IMR-90 (cell line): ENCODE results near the gene PABPN1. TPM values are rescaled to one million over a fixed set of nuclear protein-coding genes. Genes with fewer than 3 reads are reported as not detected.

Source experiments
- ATAC-seq: fragments of 200-7000 bp; cut with Tn5 transposase; 2 replicates; pipeline ENCODE4 v1.9.1; 2020; ENCODE audit warnings: low read depth, mild to moderate bottlenecking, moderate library complexity
- BruUV-seq: library from RNA; stranded (reverse); fragments of 400-500 nt; replicated peaks from 2 replicates; lab custom pipeline; 2021; lab: Mats Ljungman, UMichigan
- CTCF ChIA-PET: fragments of 300-600 bp; formaldehyde crosslinking; extraction: SDS; loops from one replicate; lab custom pipeline; 2021; ENCODE audit warnings: antibody characterized with exemption; lab: Yijun Ruan, JAX
- POLR2A ChIA-PET: fragments of 300-600 bp; sonication (Branson Sonifier 250); formaldehyde crosslinking; loops from one replicate; lab custom pipeline; 2022; ENCODE audit warnings: antibody characterized with exemption; ENCODE audit not compliant: unreplicated experiment; lab: Charles Lee
- DNase-seq: peaks from one replicate; pipeline ENCODE4 v3.0.0; 2013
- H2AFZ ChIP-seq: replicated peaks from 2 replicates; pipeline ENCODE3; 2013; ENCODE audit warnings: low read length, mild to moderate bottlenecking; ENCODE audit not compliant: poor library complexity
- H2AK5ac ChIP-seq: 2 replicates; pipeline ENCODE4 v1.6.1; 2013; ENCODE audit warnings: low read depth, low read length, inconsistent platforms
- H2AK9ac ChIP-seq: replicated peaks from 2 replicates; pipeline ENCODE3; 2013; ENCODE audit warnings: mild to moderate bottlenecking, low read depth, low read length, moderate library complexity; ENCODE audit not compliant: poor library complexity
- H2BK120ac ChIP-seq: 2 replicates; pipeline ENCODE4 v1.6.1; 2013; ENCODE audit warnings: low read depth, low read length, inconsistent platforms
- H2BK15ac ChIP-seq: 3 replicates; pipeline ENCODE4 v1.6.1; 2013; ENCODE audit warnings: low read depth, low read length, inconsistent platforms
- H2BK20ac ChIP-seq: 2 replicates; pipeline ENCODE4 v1.6.1; 2013; ENCODE audit warnings: low read depth, mild to moderate bottlenecking, inconsistent platforms, low read length, moderate library complexity
- H2BK5ac ChIP-seq: 2 replicates; pipeline ENCODE4 v1.6.1; 2013; ENCODE audit warnings: mild to moderate bottlenecking, low read depth, low read length, inconsistent platforms; ENCODE audit not compliant: poor library complexity, severe bottlenecking
- H3K14ac ChIP-seq: replicated peaks from 2 replicates; pipeline ENCODE4 v1.6.1; 2013; ENCODE audit warnings: low read depth, low read length, inconsistent platforms
- H3K18ac ChIP-seq: 2 replicates; pipeline ENCODE4 v1.6.1; 2013; ENCODE audit warnings: low read depth, low read length, control low read depth
- H3K23ac ChIP-seq: 2 replicates; pipeline ENCODE4 v1.6.1; 2013; ENCODE audit warnings: low read depth, low read length, inconsistent platforms
- H3K27ac ChIP-seq: 2 replicates; pipeline ENCODE4 v1.5.1; 2013; ENCODE audit warnings: mild to moderate bottlenecking, control low read depth, low read length; ENCODE audit not compliant: insufficient read depth
- H3K27me3 ChIP-seq: 2 replicates; pipeline ENCODE4 v1.6.1; 2013; ENCODE audit warnings: low read length; ENCODE audit not compliant: control insufficient read depth, insufficient read depth
- H3K36me3 ChIP-seq: 2 replicates; pipeline ENCODE4 v1.6.1; 2013; ENCODE audit warnings: low read length, mixed read lengths; ENCODE audit not compliant: control insufficient read depth, insufficient read depth
- H3K4ac ChIP-seq: 2 replicates; pipeline ENCODE4 v1.6.1; 2013; ENCODE audit warnings: low read depth, low read length, inconsistent platforms
- H3K4me1 ChIP-seq: 2 replicates; pipeline ENCODE4 v1.6.1; 2013; ENCODE audit warnings: low read length, mixed read lengths; ENCODE audit not compliant: control insufficient read depth, insufficient read depth
- H3K4me2 ChIP-seq: 2 replicates; pipeline ENCODE4 v1.6.1; 2013; ENCODE audit warnings: low read depth, mild to moderate bottlenecking, control low read depth, low read length, moderate library complexity
- H3K4me3 ChIP-seq: 2 replicates; pipeline ENCODE4 v1.5.1; 2013; ENCODE audit warnings: low read depth, mild to moderate bottlenecking, control low read depth, low read length, moderate library complexity; ENCODE audit not compliant: insufficient read depth
- H3K56ac ChIP-seq: 2 replicates; pipeline ENCODE4 v1.6.1; 2013; ENCODE audit warnings: low read length, inconsistent platforms; ENCODE audit not compliant: insufficient read depth; ENCODE audit errors: extremely low read depth
- H3K79me1 ChIP-seq, 2 experiments: 2 replicates each; pipeline ENCODE4 v1.6.1; 2013; ENCODE audit warnings: low read length in 2 of 2, inconsistent platforms in 1 of 2, low read depth in 1 of 2
- H3K9ac ChIP-seq: 2 replicates; pipeline ENCODE4 v1.6.1; 2013; ENCODE audit warnings: low read depth, low read length, control low read depth
- H3K9me1 ChIP-seq: 2 replicates; pipeline ENCODE4 v1.6.1; 2013; ENCODE audit warnings: low read length, inconsistent platforms; ENCODE audit not compliant: insufficient read depth
- H3K9me3 ChIP-seq: 2 replicates; pipeline ENCODE4 v1.6.1; 2013; ENCODE audit warnings: low read length; ENCODE audit not compliant: control insufficient read depth, insufficient read depth
- H4K20me1 ChIP-seq: 2 replicates; pipeline ENCODE4 v1.6.1; 2013; ENCODE audit warnings: low read length, inconsistent platforms; ENCODE audit not compliant: insufficient read depth
- H4K5ac ChIP-seq: 2 replicates; pipeline ENCODE4 v1.6.1; 2013; ENCODE audit warnings: mild to moderate bottlenecking, low read depth, low read length, control low read depth
- H4K8ac ChIP-seq, 2 experiments: 2 replicates each; pipeline ENCODE4 v1.6.1; 2013; ENCODE audit warnings: low read depth in 2 of 2, low read length in 2 of 2, control low read depth in 1 of 2, inconsistent platforms in 1 of 2
- H4K91ac ChIP-seq: 2 replicates; pipeline ENCODE4 v1.6.1; 2013; ENCODE audit warnings: low read depth, low read length, inconsistent platforms; ENCODE audit not compliant: insufficient read depth
- CEBPB ChIP-seq: IDR thresholded peaks from 2 replicates; pipeline ENCODE4 v1.6.1; 2012; ENCODE audit warnings: low read depth, low read length, improper control_type of control experiment
- RCOR1 ChIP-seq: IDR thresholded peaks from 2 replicates; pipeline ENCODE4 v1.6.1; 2012; ENCODE audit warnings: mild to moderate bottlenecking, low read length, improper control_type of control experiment; ENCODE audit not compliant: insufficient replicate concordance
- WGBS, 2 experiments: methylation state at CpG; one replicate each; pipeline versions ENCODE4 v1.1.5 to v1.1.7; 2013; ENCODE audit warnings: missing lambda C conversion rate in 2 of 2; ENCODE audit not compliant: insufficient read length in 1 of 2; ENCODE audit errors: extremely low coverage in 2 of 2; 5-methylcytosine and 5-hydroxymethylcytosine counted together
- dilution Hi-C: fragments of 300-500 bp; cut with HindIII; formaldehyde crosslinking; loops from one replicate; pipeline ENCODE4 v1.14.3; 2018; ENCODE audit warnings: low sequenced_read_pairs; ENCODE audit not compliant: unreplicated experiment
- in situ Hi-C: fragments of 300-500 bp; cut with MboI; formaldehyde crosslinking; loops from 3 replicates; pipeline ENCODE4 v1.14.3; 2019; ENCODE audit warnings: low sequenced_read_pairs, inconsistent platforms, mixed read lengths
- intact Hi-C: fragments of 100-400 bp; cut with micrococcal nuclease; formaldehyde crosslinking; loops from 2 replicates; pipeline ENCODE4 v1.10.0; 2022
- polyA plus RNA-seq, 3 experiments: library from polyadenylated mRNA; depleted of rRNA; stranded (reverse); fragments of >200 nt; gene quantifications; 2 replicates each; pipeline ENCODE4 v1.2.3, GENCODE V29; 2012; ENCODE audit warnings: low replicate concordance in 1 of 3
- total RNA-seq: library from RNA; depleted of rRNA; stranded (reverse); fragments of >200 nt; gene quantifications from 2 replicates; pipeline ENCODE4 v1.2.3, GENCODE V29; 2012

The PABPN1 gene
- total and polyA plus RNA-seq, 2 of the 4 experiments (the other 2 are of a cell fraction): 104 to 211 TPM

GRCh38 chr14:23353433-23353780, 32.1 kb downstream of the PABPN1 start:
- peak overlapping the region; percentile 33; the same call in 1 of the 2 replicates for H2BK20ac ChIP-seq
- POLR2A ChIA-PET: no interaction called here
- DNase-seq (no peak), ATAC-seq (no peak)
- H4K5ac ChIP-seq: no peak overlapping the region
- no peaks in the 10 kb centered on the region; the same call in 1 of the 2 replicates for H4K20me1 ChIP-seq
- 0 out of 2 replicates have a peak overlapping the region, but pooled peaks have one; percentile 46 for H3K14ac ChIP-seq
- WGBS, 2 experiments: no CpG with 5 or more reads among the region's 5 CpGs
- no peak overlapping the region for H3K9ac ChIP-seq
- H3K27me3 ChIP-seq: no peaks in the 10 kb centered on the region
- H4K8ac ChIP-seq: peak overlapping the region; percentile 75 to 77; a peak in 3 of 4 replicates
- H2BK5ac ChIP-seq: no peak overlapping the region
- H3K9me1 ChIP-seq: peaks cover 6% of the 10 kb centered on the region; the same call in 1 of the 2 replicates
- peaks cover 0 to 7% of the 10 kb centered on the region in 2 experiments; a peak in 3 of 4 replicates for H3K79me1 ChIP-seq
- no peak overlapping the region for H3K56ac ChIP-seq
- no TSS peak for BruUV-seq
- peaks cover 3% of the 10 kb centered on the region; the same call in 1 of the 2 replicates for H3K4me1 ChIP-seq
- peaks cover 25% of the 10 kb centered on the region for H3K36me3 ChIP-seq
- no peak overlapping the region for H3K4me3 ChIP-seq
- peak overlapping the region; percentile 35 for H2BK120ac ChIP-seq
- peak overlapping the region; percentile 27; the same call in 1 of the 2 replicates for H2AK5ac ChIP-seq
- no peak overlapping the region for H3K18ac ChIP-seq
- H2AFZ ChIP-seq: peak overlapping the region; percentile 96
- TF ChIP-seq RCOR1: no peak
- TF ChIP-seq CEBPB: 0 out of 2 replicates have a peak, but pooled peaks have one; percentile 13
- CTCF ChIA-PET: interaction anchor here (1.4 to 1.7 kb wide), 2 partner anchors 10 to 27 kb away, joined by 3 to 4 read pairs; no protein-coding TSS in a partner anchor
- H3K23ac ChIP-seq: no peak overlapping the region
- no peak overlapping the region for H3K4me2 ChIP-seq
- intact Hi-C loops (no loop called here), in situ Hi-C loops (no loop called here), dilution Hi-C loops (no loop called here)
- no peak overlapping the region for H2AK9ac ChIP-seq
- H3K27ac ChIP-seq: no peak overlapping the region
- 0 out of 2 replicates have a peak overlapping the region, but pooled peaks have one; percentile 64 for H3K4ac ChIP-seq
- H2BK15ac ChIP-seq: no peak overlapping the region
- H3K9me3 ChIP-seq: no peaks in the 10 kb centered on the region
- H4K91ac ChIP-seq: no peak overlapping the region
